Stimulated activated CD4-positive, alpha-beta T cell treated with anti-CD3 and anti-CD28 coated beads, Interleukin-1b, Interleukin-23, amount 100 ng/mL, for 24 hours (primary cell): ENCODE results near the gene MTR.

ENCODE experiments used
- DNase-seq, 4 experiments: peaks; one replicate each; pipeline ENCODE4 v3.0.0-alpha.2; 2020; ENCODE audit warnings: low read depth in 4 of 4, low spot score in 1 of 4

The MTR gene

GRCh38 chr1:236774926-236775325 lies 20.2 kb upstream of the MTR start:
- no peak for DNase-seq

- DNase-seq: no peak
Observed at GRCh38 chr1:236779312-236779711, 15.8 kb upstream of the MTR start.

- DNase-seq: no peak
Observed at GRCh38 chr1:236785477-236785876, 9.6 kb upstream of the MTR start.

- DNase-seq: no peak
Observed at GRCh38 chr1:236786453-236786852, 8.6 kb upstream of the MTR start.

GRCh38 chr1:236794585-236795034 lies 482 bp upstream of the MTR start:
- DNase-seq: no peak

GRCh38 chr1:236795757-236796667 lies 920 bp downstream of the MTR start:
- DNase-seq: peak in 3 of 4 experiments; percentile 23 to 67 (median 53)

GRCh38 chr1:236799001-236799400 lies 3.9 kb downstream of the MTR start:
- no peak for DNase-seq

GRCh38 chr1:236800002-236800620 lies 5.0 kb downstream of the MTR start:
- no peak for DNase-seq

GRCh38 chr1:236800623-236801022 lies 5.5 kb downstream of the MTR start:
- no peak for DNase-seq

- no peak for DNase-seq
Observed at GRCh38 chr1:236802264-236802663, 7.2 kb downstream of the MTR start.

GRCh38 chr1:236806634-236807033 lies 11.5 kb downstream of the MTR start:
- DNase-seq: no peak

- no peak for DNase-seq
Observed at GRCh38 chr1:236808005-236808404, 12.9 kb downstream of the MTR start.

- DNase-seq: no peak
Observed at GRCh38 chr1:236808564-236809130, 13.6 kb downstream of the MTR start.

- DNase-seq: no peak
Observed at GRCh38 chr1:236809148-236809547, 14.1 kb downstream of the MTR start.

- DNase-seq: no peak
Observed at GRCh38 chr1:236810018-236810417, 14.9 kb downstream of the MTR start.

- no peak for DNase-seq
Observed at GRCh38 chr1:236812334-236813030, 17.4 kb downstream of the MTR start.

GRCh38 chr1:236815941-236816340 lies 20.8 kb downstream of the MTR start:
- DNase-seq: no peak

- no peak for DNase-seq
Observed at GRCh38 chr1:236819856-236820255, 24.8 kb downstream of the MTR start.

GRCh38 chr1:236821091-236821627 lies 26.1 kb downstream of the MTR start:
- no peak for DNase-seq

GRCh38 chr1:236823559-236823958 lies 28.5 kb downstream of the MTR start:
- no peak for DNase-seq

- no peak for DNase-seq
Observed at GRCh38 chr1:236829085-236829484, 34.0 kb downstream of the MTR start.
